HL-60 (cell line): ENCODE data around the gene MVP.

ENCODE experiments used
- DNase-seq, 2 experiments: peaks; one replicate each; pipeline ENCODE4 v3.0.0-alpha.2; 2010 to 2020; ENCODE audit warnings: low read depth in 1 of 2, low spot score in 1 of 2
- H3K27ac ChIP-seq: fragments of 250-450 bp; sonication (Bioruptor Pico); replicated peaks from 2 replicates; pipeline ENCODE4 v1.5.1; 2020; ENCODE audit warnings: mild to moderate bottlenecking, moderate library complexity
- H3K27me3 ChIP-seq: fragments of 250-450 bp; sonication (Bioruptor Pico); 2 replicates; pipeline ENCODE4 v1.5.1; 2021; ENCODE audit warnings: mild to moderate bottlenecking, moderate library complexity; ENCODE audit not compliant: insufficient read depth, poor library complexity, severe bottlenecking
- H3K4me3 ChIP-seq: replicated peaks from 2 replicates; pipeline ENCODE4 v1.5.1; 2011; ENCODE audit warnings: mild to moderate bottlenecking, control low read depth, low read length; ENCODE audit not compliant: insufficient read depth
- GABPA ChIP-seq: IDR thresholded peaks from 2 replicates; pipeline ENCODE4 v1.6.1; 2012; ENCODE audit warnings: low read depth
- POLR2AphosphoS5 ChIP-seq: IDR thresholded peaks from 2 replicates; pipeline ENCODE4 v1.6.1; 2012; ENCODE audit warnings: low read depth
- SPI1 ChIP-seq: IDR thresholded peaks from 2 replicates; pipeline ENCODE4 v1.6.1; 2012; ENCODE audit warnings: low read depth, mild to moderate bottlenecking, borderline replicate concordance
- TF ChIP-seq, protein P1 (sequence below): IDR thresholded peaks from 2 replicates; pipeline ENCODE4 v1.6.1; 2012; ENCODE audit warnings: low read depth; ENCODE audit not compliant: insufficient replicate concordance
- TF ChIP-seq, protein P2 (sequence below): IDR thresholded peaks from one replicate; pipeline ENCODE4 v1.5.1; 2011; ENCODE audit warnings: low read length, control low read depth, inconsistent platforms; ENCODE audit not compliant: insufficient read depth

MVP gene

DNA sequence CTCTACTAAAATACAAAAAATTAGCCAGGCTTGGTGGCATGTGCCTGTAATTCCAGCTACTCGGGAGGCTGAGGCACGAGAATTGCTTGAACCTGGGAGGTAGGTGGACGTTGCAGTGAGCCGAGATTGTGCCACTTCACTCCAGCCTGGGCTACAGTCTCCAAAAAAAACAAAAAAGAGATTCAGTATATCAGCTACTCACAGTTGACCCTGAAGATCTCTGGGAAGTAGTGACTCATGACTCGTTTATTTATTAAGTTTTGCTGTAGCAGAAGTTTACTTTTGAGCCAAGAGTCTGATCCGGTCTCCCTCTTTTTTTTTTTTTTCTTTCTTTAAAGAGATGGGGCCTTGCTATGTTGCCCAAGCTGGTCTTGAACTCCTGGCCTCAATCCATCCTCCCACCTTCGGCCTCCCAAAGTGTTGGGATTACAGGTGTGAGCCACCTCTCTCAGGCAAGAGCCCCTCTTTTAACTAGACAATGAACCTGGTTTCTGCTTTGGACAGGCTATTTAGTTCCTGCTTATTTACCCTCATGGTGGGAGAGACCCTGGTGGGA lies 4.4 kb downstream of the MVP start:
- H3K4me3 ChIP-seq = no peak overlapping the region
- H3K27me3 ChIP-seq = no peaks in the 10 kb centered on the region
- DNase-seq = no peak
- TF ChIP-seq, protein P1, sequence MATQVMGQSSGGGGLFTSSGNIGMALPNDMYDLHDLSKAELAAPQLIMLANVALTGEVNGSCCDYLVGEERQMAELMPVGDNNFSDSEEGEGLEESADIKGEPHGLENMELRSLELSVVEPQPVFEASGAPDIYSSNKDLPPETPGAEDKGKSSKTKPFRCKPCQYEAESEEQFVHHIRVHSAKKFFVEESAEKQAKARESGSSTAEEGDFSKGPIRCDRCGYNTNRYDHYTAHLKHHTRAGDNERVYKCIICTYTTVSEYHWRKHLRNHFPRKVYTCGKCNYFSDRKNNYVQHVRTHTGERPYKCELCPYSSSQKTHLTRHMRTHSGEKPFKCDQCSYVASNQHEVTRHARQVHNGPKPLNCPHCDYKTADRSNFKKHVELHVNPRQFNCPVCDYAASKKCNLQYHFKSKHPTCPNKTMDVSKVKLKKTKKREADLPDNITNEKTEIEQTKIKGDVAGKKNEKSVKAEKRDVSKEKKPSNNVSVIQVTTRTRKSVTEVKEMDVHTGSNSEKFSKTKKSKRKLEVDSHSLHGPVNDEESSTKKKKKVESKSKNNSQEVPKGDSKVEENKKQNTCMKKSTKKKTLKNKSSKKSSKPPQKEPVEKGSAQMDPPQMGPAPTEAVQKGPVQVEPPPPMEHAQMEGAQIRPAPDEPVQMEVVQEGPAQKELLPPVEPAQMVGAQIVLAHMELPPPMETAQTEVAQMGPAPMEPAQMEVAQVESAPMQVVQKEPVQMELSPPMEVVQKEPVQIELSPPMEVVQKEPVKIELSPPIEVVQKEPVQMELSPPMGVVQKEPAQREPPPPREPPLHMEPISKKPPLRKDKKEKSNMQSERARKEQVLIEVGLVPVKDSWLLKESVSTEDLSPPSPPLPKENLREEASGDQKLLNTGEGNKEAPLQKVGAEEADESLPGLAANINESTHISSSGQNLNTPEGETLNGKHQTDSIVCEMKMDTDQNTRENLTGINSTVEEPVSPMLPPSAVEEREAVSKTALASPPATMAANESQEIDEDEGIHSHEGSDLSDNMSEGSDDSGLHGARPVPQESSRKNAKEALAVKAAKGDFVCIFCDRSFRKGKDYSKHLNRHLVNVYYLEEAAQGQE = no peak
- TF ChIP-seq, protein P2, sequence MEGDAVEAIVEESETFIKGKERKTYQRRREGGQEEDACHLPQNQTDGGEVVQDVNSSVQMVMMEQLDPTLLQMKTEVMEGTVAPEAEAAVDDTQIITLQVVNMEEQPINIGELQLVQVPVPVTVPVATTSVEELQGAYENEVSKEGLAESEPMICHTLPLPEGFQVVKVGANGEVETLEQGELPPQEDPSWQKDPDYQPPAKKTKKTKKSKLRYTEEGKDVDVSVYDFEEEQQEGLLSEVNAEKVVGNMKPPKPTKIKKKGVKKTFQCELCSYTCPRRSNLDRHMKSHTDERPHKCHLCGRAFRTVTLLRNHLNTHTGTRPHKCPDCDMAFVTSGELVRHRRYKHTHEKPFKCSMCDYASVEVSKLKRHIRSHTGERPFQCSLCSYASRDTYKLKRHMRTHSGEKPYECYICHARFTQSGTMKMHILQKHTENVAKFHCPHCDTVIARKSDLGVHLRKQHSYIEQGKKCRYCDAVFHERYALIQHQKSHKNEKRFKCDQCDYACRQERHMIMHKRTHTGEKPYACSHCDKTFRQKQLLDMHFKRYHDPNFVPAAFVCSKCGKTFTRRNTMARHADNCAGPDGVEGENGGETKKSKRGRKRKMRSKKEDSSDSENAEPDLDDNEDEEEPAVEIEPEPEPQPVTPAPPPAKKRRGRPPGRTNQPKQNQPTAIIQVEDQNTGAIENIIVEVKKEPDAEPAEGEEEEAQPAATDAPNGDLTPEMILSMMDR = no peak
- TF ChIP-seq GABPA (no peak), SPI1 (no peak), POLR2AphosphoS5 (0 out of 2 replicates have a peak, but pooled peaks have one; percentile 16)
- H3K27ac ChIP-seq = no peak overlapping the region

DNA sequence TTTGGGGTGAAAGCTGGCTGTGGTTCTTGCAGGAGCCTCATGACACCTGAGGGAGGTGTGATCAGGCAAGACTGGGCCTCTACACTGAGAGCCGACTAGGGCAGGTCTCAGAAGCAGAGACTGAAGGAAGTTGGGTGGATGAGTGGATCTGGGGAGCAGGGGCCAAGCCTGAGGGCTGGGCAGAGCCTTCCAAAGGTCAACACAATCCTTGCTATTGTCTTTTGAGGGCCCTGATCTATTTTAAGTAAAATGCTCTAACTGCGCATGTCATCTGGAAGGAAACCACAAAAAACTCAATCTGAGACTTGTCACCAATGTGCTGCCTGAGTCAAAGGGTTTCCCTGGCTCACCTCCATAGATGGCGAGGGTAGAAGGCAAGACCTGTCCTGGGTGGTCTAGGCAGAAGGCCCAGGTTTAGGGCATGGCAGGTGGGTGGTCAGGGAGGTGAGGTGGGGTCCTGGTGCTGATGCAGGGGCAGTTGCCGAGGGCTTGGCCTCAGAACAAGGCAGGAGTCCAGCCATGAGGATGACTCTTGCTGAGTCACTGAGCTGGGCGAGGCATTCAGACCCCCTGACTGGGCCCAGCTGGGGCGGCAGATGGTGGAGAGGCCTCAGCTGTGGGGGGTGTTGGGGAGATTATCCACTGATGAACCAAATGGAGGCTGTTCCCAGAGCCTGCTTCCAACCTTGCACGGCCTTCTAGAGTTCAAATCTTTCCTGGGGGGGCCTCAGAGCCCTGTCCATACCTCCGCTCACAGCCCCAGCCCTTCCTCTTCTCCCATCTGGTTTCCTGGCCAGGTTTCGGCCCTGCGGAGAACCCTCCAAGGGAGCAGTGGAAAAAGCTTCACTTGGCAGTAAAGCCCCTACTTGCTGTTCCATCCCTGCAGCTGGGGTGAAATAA lies 5.1 kb downstream of the MVP start:
- Histone ChIP-seq H3K4me3 (no peak overlapping the region), H3K27me3 (no peaks in the 10 kb centered on the region), H3K27ac (no peak overlapping the region)
- DNase-seq = no peak
- TF ChIP-seq GABPA (no peak), POLR2AphosphoS5 (no peak; the same call in 1 of the 2 replicates), SPI1 (no peak)
- TF ChIP-seq, protein P1 = no peak
- TF ChIP-seq, protein P2 = no peak

DNA sequence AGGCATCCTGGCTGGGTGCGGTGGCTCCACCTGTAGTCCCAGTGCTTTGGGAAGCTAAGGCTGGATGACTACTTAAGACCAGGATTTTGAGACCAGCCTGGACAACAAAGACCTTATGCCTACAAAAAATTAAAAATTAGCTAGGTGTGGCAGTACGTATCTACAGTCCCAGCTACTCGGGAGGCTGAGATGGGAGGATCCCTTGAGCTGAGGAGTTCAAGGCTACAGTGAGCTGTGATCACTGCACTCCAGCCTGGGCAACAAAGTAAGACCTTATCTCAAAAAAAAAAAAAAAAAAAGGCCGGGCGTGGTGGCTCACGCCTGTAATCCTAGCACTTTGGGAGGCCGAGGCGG lies 6.1 kb downstream of the MVP start:
- H3K27me3 ChIP-seq = no peaks in the 10 kb centered on the region
- no peak overlapping the region for H3K27ac ChIP-seq
- DNase-seq = no peak
- H3K4me3 ChIP-seq = no peak overlapping the region
- TF ChIP-seq POLR2AphosphoS5 = no peak
- no peak for TF ChIP-seq GABPA
- no peak for TF ChIP-seq SPI1
- TF ChIP-seq, protein P2 = no peak
- TF ChIP-seq, protein P1 = no peak
